Neutrophil (primary cell): ENCODE measurements around the gene TFEC.
A peak's percentile ranks its signal among the peaks of the same experiment; 100 is the strongest.

Source experiments
- H3K27ac ChIP-seq: fragments of 200-600 bp; sonication (generic); 2 replicates; pipeline ENCODE4 v1.5.1; 2016; ENCODE audit warnings: mild to moderate bottlenecking, moderate library complexity
- H3K27me3 ChIP-seq: fragments of 200-600 bp; sonication (generic); 2 replicates; pipeline ENCODE4 v1.6.0; 2016; ENCODE audit warnings: mild to moderate bottlenecking
- H3K36me3 ChIP-seq: fragments of 200-600 bp; sonication (generic); 2 replicates; pipeline ENCODE4 v1.5.1; 2017
- H3K4me1 ChIP-seq, 2 experiments: fragments of 200-600 bp in 1 of 2; sonication (generic) in 1 of 2; 1 replicate in 1 of 2; 2 replicates in 1 of 2; pipeline versions ENCODE4 v1.5.1 to v1.6.1; 2013 to 2016; ENCODE audit warnings: low read depth in 1 of 2, low read length in 1 of 2, mild to moderate bottlenecking in 1 of 2, moderate library complexity in 1 of 2; ENCODE audit not compliant: control insufficient read depth in 1 of 2, insufficient read depth in 1 of 2
- H3K4me3 ChIP-seq, 2 experiments: fragments of 200-600 bp in 1 of 2; sonication (generic) in 1 of 2; 1 replicate in 1 of 2; 2 replicates in 1 of 2; pipeline ENCODE4 v1.5.1; 2013 to 2016; ENCODE audit warnings: low read depth in 1 of 2, low read length in 1 of 2, mild to moderate bottlenecking in 1 of 2, moderate library complexity in 1 of 2
- H3K9me3 ChIP-seq: fragments of 200-600 bp; sonication (generic); 2 replicates; pipeline ENCODE4 v1.5.1; 2016
- CTCF ChIP-seq: fragments of 200-600 bp; sonication (generic); IDR thresholded peaks from 2 replicates; pipeline ENCODE4 v1.5.1; 2016; ENCODE audit warnings: antibody characterized with exemption

TFEC gene

DNA sequence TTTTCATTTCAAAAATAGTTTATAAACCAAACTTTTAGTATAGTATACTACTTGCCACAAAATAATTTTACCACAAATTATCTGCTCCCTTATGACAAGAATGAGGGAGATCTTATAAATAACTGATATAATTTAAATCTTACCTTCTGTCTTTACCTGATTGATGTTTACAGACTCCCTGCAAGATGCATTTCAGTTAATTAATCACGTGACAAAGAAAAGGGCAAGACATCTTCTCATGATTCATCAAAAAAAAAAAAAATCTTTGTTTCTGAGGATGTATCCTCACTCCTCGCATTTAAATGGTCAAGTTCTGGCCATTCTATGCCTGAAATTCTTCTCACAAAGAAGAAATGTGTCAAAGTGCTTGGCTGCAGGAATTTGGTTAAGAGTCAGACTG lies 2.3 kb upstream of the TFEC start:
- Histone ChIP-seq H3K4me1 (peaks cover 34 to 38% of the 10 kb centered on the region in 2 experiments), H3K4me3 (no peak overlapping the region), H3K27ac (no peak overlapping the region), H3K36me3 (no peaks in the 10 kb centered on the region), H3K27me3 (no peaks in the 10 kb centered on the region), H3K9me3 (no peaks in the 10 kb centered on the region)
- no peak for TF ChIP-seq CTCF

- H3K4me3 ChIP-seq, result peak overlapping the region; percentile 13 to 41
- H3K4me1 ChIP-seq, result peaks cover 63 to 73% of the 10 kb centered on the region in 2 experiments
- H3K27me3 ChIP-seq, result no peaks in the 10 kb centered on the region
- H3K27ac ChIP-seq, result peak overlapping the region; percentile 79
- no peaks in the 10 kb centered on the region for H3K9me3 ChIP-seq
- no peak for TF ChIP-seq CTCF
- no peaks in the 10 kb centered on the region for H3K36me3 ChIP-seq
Observed at GRCh38 chr7:116028787-116029186, 1.8 kb downstream of the TFEC start.

GRCh38 chr7:116027786-116028185 lies 2.8 kb downstream of the TFEC start:
- no peaks in the 10 kb centered on the region for H3K27me3 ChIP-seq
- H3K4me3 ChIP-seq, result peak overlapping the region; percentile 8 to 22
- H3K36me3 ChIP-seq, result no peaks in the 10 kb centered on the region
- H3K4me1 ChIP-seq, result peaks cover 70 to 82% of the 10 kb centered on the region in 2 experiments
- no peaks in the 10 kb centered on the region for H3K9me3 ChIP-seq
- no peak for TF ChIP-seq CTCF
- peak overlapping the region; percentile 79 for H3K27ac ChIP-seq

DNA sequence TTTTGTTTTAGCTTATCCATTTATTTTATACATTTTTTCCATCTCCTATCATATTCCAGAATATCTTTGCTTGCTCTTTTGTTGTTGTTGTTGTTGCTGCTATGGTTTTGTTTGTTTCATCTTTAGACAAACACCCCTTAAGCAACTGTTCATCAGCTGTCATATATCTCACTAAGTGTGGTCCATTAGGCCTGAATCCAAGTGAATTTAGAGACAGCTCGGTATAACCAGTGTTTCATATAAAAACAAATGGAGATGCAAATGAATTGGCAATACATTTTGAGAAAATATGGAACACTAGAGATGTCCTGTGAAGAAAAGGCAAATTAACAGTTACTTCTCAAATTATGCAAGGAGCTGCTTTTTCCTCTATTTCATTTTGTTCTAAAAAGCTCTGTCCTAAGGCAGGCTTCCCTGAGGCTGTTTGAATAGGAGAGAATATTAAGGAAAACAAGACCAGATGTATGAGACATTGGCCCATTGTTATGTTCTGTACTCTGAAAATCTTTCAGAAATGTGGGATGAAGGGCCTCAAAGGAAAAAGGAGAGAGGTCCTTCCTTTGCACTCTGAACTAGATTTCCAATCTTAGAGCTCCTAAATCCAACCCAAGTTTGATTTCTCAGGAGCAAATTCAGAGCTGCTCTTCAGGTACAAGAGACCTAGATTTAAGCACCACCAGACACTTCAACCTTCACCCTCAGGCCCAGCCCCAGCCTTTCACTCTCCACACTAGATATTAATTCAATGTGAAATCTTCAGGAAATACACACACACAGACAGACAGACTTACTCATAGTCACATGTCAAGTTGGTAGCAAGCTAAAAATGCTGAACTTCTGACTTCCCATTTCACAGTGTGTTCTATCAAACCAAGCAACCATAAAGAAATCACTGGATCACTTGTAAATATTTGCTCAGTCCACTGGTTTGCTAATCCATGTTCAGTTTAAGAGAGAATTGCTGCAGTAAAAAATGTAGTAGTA lies 5.4 kb downstream of the TFEC start:
- no peak for TF ChIP-seq CTCF
- peak overlapping the region; percentile 79 for H3K27ac ChIP-seq
- H3K36me3 ChIP-seq, result no peaks in the 10 kb centered on the region
- no peaks in the 10 kb centered on the region for H3K9me3 ChIP-seq
- no peaks in the 10 kb centered on the region for H3K27me3 ChIP-seq
- no peak overlapping the region for H3K4me3 ChIP-seq
- H3K4me1 ChIP-seq, result peaks cover 55 to 67% of the 10 kb centered on the region in 2 experiments

- Histone ChIP-seq H3K4me1 (peaks cover 26 to 39% of the 10 kb centered on the region in 2 experiments), H3K27ac (no peak overlapping the region), H3K4me3 (no peak overlapping the region), H3K9me3 (no peaks in the 10 kb centered on the region), H3K27me3 (no peaks in the 10 kb centered on the region), H3K36me3 (no peaks in the 10 kb centered on the region)
- TF ChIP-seq CTCF, result no peak
Observed at GRCh38 chr7:116021237-116021636, 9.3 kb downstream of the TFEC start.
